PC-9 (cell line): ENCODE results near the gene DOCK11. TPM values are rescaled to one million over a fixed set of nuclear protein-coding genes. Genes with fewer than 3 reads are reported as not detected.

Experiments used
- BruUV-seq: library from RNA; stranded (reverse); fragments of 400-500 nt; replicated peaks from 2 replicates; lab custom pipeline; 2021; lab: Mats Ljungman, UMichigan
- CTCF ChIA-PET: fragments of 300-600 bp; sonication (Branson Sonifier 250); formaldehyde crosslinking; loops from one replicate; lab custom pipeline; 2022; ENCODE audit warnings: antibody characterized with exemption; lab: Charles Lee
- POLR2A ChIA-PET: fragments of 300-600 bp; sonication (Branson Sonifier 250); formaldehyde crosslinking; loops from one replicate; lab custom pipeline; 2022; ENCODE audit warnings: antibody characterized with exemption; ENCODE audit not compliant: unreplicated experiment; lab: Charles Lee
- DNase-seq, 2 experiments: peaks; one replicate each; pipeline versions ENCODE4 v3.0.0 to v3.0.0-alpha.2; 2015 to 2022; ENCODE audit warnings: mixed read lengths in 1 of 2
- H2AFZ ChIP-seq: fragments of 200-600 bp; sonication (generic); 2 replicates; pipeline ENCODE4 v1.8.1; 2017; ENCODE audit warnings: antibody characterized with exemption
- H3F3A ChIP-seq: fragments of 200-600 bp; sonication (generic); 2 replicates; pipeline ENCODE4 v1.8.1; 2017; ENCODE audit warnings: antibody characterized with exemption, mild to moderate bottlenecking, low read depth; ENCODE audit not compliant: insufficient read depth
- H3K27ac ChIP-seq: fragments of 200-600 bp; sonication (generic); 2 replicates; pipeline ENCODE4 v1.6.1; 2016; ENCODE audit warnings: mixed run types
- H3K27me3 ChIP-seq: fragments of 200-600 bp; sonication (generic); 2 replicates; pipeline ENCODE4 v1.6.1; 2016; ENCODE audit warnings: low read depth, mixed run types; ENCODE audit not compliant: insufficient read depth
- H3K36me3 ChIP-seq: fragments of 200-600 bp; sonication (generic); 2 replicates; pipeline ENCODE4 v1.6.1; 2016; ENCODE audit warnings: low read depth, mixed run types
- H3K4me1 ChIP-seq: fragments of 200-600 bp; sonication (generic); replicated peaks from 2 replicates; pipeline ENCODE4 v1.6.1; 2016; ENCODE audit warnings: mixed run types; ENCODE audit not compliant: insufficient read depth
- H3K4me2 ChIP-seq: fragments of 200-600 bp; sonication (generic); 2 replicates; pipeline ENCODE4 v1.6.1; 2017; ENCODE audit warnings: mixed run types
- H3K4me3 ChIP-seq: fragments of 200-600 bp; sonication (generic); 2 replicates; pipeline ENCODE4 v1.6.1; 2016; ENCODE audit warnings: mixed run types
- H3K79me2 ChIP-seq: fragments of 200-600 bp; sonication (generic); 2 replicates; pipeline ENCODE4 v1.6.1; 2017; ENCODE audit warnings: low read depth, mixed run types
- H3K9me2 ChIP-seq: fragments of 200-600 bp; sonication (generic); 2 replicates; pipeline ENCODE4 v1.8.1; 2017; ENCODE audit warnings: mild to moderate bottlenecking; ENCODE audit not compliant: insufficient read depth
- H3K9me3 ChIP-seq: fragments of 200-600 bp; sonication (generic); 2 replicates; pipeline ENCODE4 v1.8.1; 2016; ENCODE audit warnings: low read depth; ENCODE audit not compliant: insufficient read depth
- H4K20me1 ChIP-seq: fragments of 200-600 bp; sonication (generic); 2 replicates; pipeline ENCODE4 v1.8.1; 2017; ENCODE audit not compliant: insufficient read depth
- CTCF ChIP-seq: fragments of 200-600 bp; sonication (generic); conservative IDR thresholded peaks from 2 replicates; pipeline ENCODE4 v1.6.1; 2017; ENCODE audit warnings: mixed run types, antibody characterized with exemption, mild to moderate bottlenecking, moderate library complexity
- EZH2 ChIP-seq: fragments of 200-600 bp; sonication (generic); IDR thresholded peaks from 2 replicates; pipeline ENCODE4 v1.8.0; 2017; ENCODE audit warnings: antibody characterized with exemption, low read depth
- intact Hi-C: fragments of 100-400 bp; cut with micrococcal nuclease; formaldehyde crosslinking; loops from one replicate; pipeline ENCODE4 v1.10.0; 2022; ENCODE audit not compliant: unreplicated experiment
- total RNA-seq: library from RNA; stranded (reverse); gene quantifications from 2 replicates; pipeline ENCODE4 v1.2.3, GENCODE V29; 2021

DOCK11 gene
- total RNA-seq, 1 experiment from 2014 or later, result 9.0 TPM

DNA sequence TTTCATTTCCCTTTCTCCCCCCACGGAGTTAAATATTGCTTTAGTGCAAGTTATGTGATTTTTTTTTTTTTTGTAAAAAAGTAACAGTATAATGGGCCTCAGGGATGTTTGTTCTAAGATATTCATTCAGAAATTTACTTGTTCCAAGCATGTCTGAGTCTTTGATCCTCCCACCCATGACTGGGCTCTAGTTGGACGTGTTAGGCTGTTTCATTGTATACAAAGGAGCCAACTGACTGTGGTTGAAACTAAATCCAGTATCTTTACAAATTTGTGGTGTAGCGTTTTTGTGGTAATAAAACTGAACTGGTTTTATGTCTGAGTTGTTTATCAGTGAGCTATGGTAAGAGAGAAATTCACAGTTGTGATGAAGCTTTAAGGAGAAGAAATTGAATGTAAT is 74.1 kb downstream of the DOCK11 start:
- H2AFZ ChIP-seq, result no peak overlapping the region
- no TSS peak for BruUV-seq
- TF ChIP-seq EZH2, result no peak
- no peak for TF ChIP-seq CTCF
- no peaks in the 10 kb centered on the region for H3K9me3 ChIP-seq
- H3K36me3 ChIP-seq, result no peaks in the 10 kb centered on the region
- no peaks in the 10 kb centered on the region for H3K27me3 ChIP-seq
- no peak overlapping the region for H3K4me2 ChIP-seq
- ChIA-PET POLR2A (no interaction called here), CTCF (no interaction called here)
- H3K9me2 ChIP-seq, result no peaks in the 10 kb centered on the region
- H3K79me2 ChIP-seq, result no peaks in the 10 kb centered on the region
- no peak overlapping the region for H3K27ac ChIP-seq
- H4K20me1 ChIP-seq, result no peaks in the 10 kb centered on the region
- DNase-seq, result no peak
- intact Hi-C loops, result no loop called here
- no peak overlapping the region for H3K4me3 ChIP-seq
- no peaks in the 10 kb centered on the region for H3F3A ChIP-seq
- H3K4me1 ChIP-seq, result no peaks in the 10 kb centered on the region

DNA sequence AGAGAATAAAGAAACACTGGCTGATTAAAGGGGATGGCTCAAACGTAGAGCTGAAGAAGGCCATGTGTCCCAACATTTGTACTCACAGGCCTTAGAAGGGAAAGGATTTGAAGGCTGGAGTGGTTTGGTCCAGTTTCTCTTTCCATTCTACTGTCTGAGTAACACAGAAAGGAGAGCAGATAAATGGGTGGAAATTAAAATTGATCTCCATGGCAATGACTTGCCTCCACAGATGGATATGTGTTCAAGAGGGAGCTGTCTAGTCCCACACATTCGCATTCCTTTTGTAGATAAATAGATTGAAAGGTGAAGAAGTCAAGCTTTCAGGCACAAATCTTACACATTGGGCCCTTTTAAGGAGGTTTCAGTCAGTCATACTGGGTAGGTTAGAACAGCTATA is 74.6 kb downstream of the DOCK11 start:
- H4K20me1 ChIP-seq, result no peaks in the 10 kb centered on the region
- no peaks in the 10 kb centered on the region for H3K9me3 ChIP-seq
- H3K4me3 ChIP-seq, result no peak overlapping the region
- H3K4me1 ChIP-seq, result no peaks in the 10 kb centered on the region
- intact Hi-C loops, result no loop called here
- ChIA-PET CTCF (no interaction called here), POLR2A (no interaction called here)
- no TSS peak for BruUV-seq
- DNase-seq, result no peak
- no peaks in the 10 kb centered on the region for H3K27me3 ChIP-seq
- H3K79me2 ChIP-seq, result no peaks in the 10 kb centered on the region
- TF ChIP-seq CTCF, result no peak
- TF ChIP-seq EZH2, result no peak
- H3K4me2 ChIP-seq, result no peak overlapping the region
- no peaks in the 10 kb centered on the region for H3F3A ChIP-seq
- H3K9me2 ChIP-seq, result no peaks in the 10 kb centered on the region
- H3K36me3 ChIP-seq, result no peaks in the 10 kb centered on the region
- H2AFZ ChIP-seq, result no peak overlapping the region
- H3K27ac ChIP-seq, result no peak overlapping the region

GRCh38 chrX:118571836-118572235 is 76.2 kb downstream of the DOCK11 start:
- H3K9me3 ChIP-seq, result no peaks in the 10 kb centered on the region
- no peaks in the 10 kb centered on the region for H3K36me3 ChIP-seq
- no peaks in the 10 kb centered on the region for H3K4me1 ChIP-seq
- H3K27ac ChIP-seq, result no peak overlapping the region
- no peak for TF ChIP-seq CTCF
- TF ChIP-seq EZH2, result no peak
- POLR2A ChIA-PET, result no interaction called here
- no peaks in the 10 kb centered on the region for H3K9me2 ChIP-seq
- H3K4me2 ChIP-seq, result no peak overlapping the region
- H3K27me3 ChIP-seq, result no peaks in the 10 kb centered on the region
- no peak overlapping the region for H2AFZ ChIP-seq
- no peaks in the 10 kb centered on the region for H3K79me2 ChIP-seq
- CTCF ChIA-PET, result no interaction called here
- intact Hi-C loops, result no loop called here
- H3F3A ChIP-seq, result no peaks in the 10 kb centered on the region
- no TSS peak for BruUV-seq
- no peaks in the 10 kb centered on the region for H4K20me1 ChIP-seq
- DNase-seq, result no peak
- H3K4me3 ChIP-seq, result no peak overlapping the region
